Measurements from ENCODE around the gene CDKN2D. TPM values are rescaled to one million over a fixed set of nuclear protein-coding genes. Genes with fewer than 3 reads are reported as not detected.

Gene CDKN2D
- total and polyA plus RNA-seq, 2 of the 13 experiments (the other 11 are each of a cell fraction or from before 2014, with no cell fraction given), result 5.4 to 8.6 TPM

DNA sequence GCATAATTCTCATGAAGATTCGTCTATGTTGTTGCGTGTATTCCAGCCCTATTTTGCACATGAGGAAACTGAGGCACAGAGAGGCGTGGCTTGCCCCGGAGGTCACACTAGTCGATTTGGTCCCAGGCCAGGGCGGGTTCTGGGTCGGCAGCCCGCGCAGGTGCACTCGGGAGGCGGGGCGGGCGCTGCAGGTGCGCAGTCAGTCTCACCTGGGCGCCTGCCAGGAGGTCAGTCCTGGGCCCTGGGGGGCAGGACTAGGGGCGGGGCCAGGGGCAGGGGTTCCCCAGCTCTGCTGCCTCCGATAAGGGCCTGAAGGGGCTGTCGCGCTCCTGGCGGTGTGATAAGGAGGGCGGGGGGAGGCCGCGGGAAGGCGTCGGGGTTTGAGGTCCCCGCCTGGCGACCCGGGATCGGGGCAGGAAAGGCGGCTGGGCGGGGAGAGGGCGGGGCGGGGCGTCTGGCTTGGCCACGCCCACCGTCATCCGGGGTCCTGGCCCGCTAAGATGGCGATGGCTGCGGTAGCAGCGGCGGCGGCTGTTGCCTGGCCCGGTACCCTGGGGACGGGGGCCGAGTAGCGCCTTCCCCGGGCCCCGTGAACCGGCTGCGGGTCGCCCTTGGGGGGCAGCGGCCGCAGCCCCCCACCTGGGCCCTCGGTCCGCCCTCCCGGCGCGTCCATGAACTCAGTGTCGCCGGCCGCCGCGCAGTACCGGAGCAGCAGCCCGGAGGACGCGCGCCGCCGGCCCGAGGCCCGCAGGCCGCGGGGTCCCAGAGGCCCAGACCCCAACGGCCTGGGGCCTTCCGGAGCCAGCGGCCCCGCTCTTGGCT lies 25.1 kb downstream of the CDKN2D start, which contains the start of gene ATG4D (continued):
- TF ChIP-seq SAP130 (CRISPR knock-in tag; IDR thresholded peaks at IDR 0.05; ENCODE audit: low read depth) (0 out of 2 replicates have a peak, but pooled peaks have one; percentile 18), SIX4 (CRISPR knock-in tag; IDR thresholded peaks at IDR 0.05) (no peak), AGO2 (optimal IDR thresholded peaks at IDR 0.05; ENCODE audit: low read depth, low read length) (peak; percentile 64), TCF7L2 (IDR thresholded peaks at IDR 0.05; ENCODE audit: low read depth, low read length) (no peak), ATM (IDR thresholded peaks at IDR 0.05; ENCODE audit: borderline replicate concordance) (no peak), EEA1 (CRISPR knock-in tag; IDR thresholded peaks at IDR 0.05; ENCODE audit: borderline replicate concordance) (0 out of 2 replicates have a peak, but pooled peaks have one; percentile 0), KDM5A (IDR thresholded peaks at IDR 0.05; ENCODE audit: borderline replicate concordance, low read length) (peak; percentile 40; the same call in 1 of the 2 replicates), HES4 (CRISPR knock-in tag; IDR thresholded peaks at IDR 0.05; ENCODE audit: borderline replicate concordance) (no peak), KDM6A (CRISPR knock-in tag; IDR thresholded peaks at IDR 0.05; ENCODE audit: low read depth) (no peak), NFYB (CRISPR knock-in tag; IDR thresholded peaks at IDR 0.05) (no peak), PAWR (CRISPR knock-in tag; IDR thresholded peaks at IDR 0.05; ENCODE audit: borderline replicate concordance) (no peak), CEBPB (IDR thresholded peaks at IDR 0.05; ENCODE audit: borderline replicate concordance, low read depth, low read length) (no peak), CEBPG (CRISPR knock-in tag; IDR thresholded peaks at IDR 0.05) (no peak), ZNF746 (CRISPR knock-in tag; IDR thresholded peaks at IDR 0.05) (no peak), PPARG (CRISPR knock-in tag; conservative IDR thresholded peaks at IDR 0.05) (0 out of 2 replicates have a peak, but pooled peaks have one; percentile 17), ZNF788 (CRISPR knock-in tag; IDR thresholded peaks at IDR 0.05; ENCODE audit: borderline replicate concordance) (no peak; the same call in 1 of the 2 replicates), HNF4A (CRISPR knock-in tag; IDR thresholded peaks at IDR 0.05) (no peak), HMG20B (CRISPR knock-in tag; conservative IDR thresholded peaks at IDR 0.05) (no peak), GLI4 (CRISPR knock-in tag; IDR thresholded peaks at IDR 0.05; ENCODE audit: borderline replicate concordance) (peak; percentile 7; the same call in 1 of the 2 replicates), ZNF136 (CRISPR knock-in tag; IDR thresholded peaks at IDR 0.05; ENCODE audit: low read depth) (no peak), NCOA2 (CRISPR knock-in tag; IDR thresholded peaks at IDR 0.05) (no peak)
- TF ChIP-seq, protein P1, sequence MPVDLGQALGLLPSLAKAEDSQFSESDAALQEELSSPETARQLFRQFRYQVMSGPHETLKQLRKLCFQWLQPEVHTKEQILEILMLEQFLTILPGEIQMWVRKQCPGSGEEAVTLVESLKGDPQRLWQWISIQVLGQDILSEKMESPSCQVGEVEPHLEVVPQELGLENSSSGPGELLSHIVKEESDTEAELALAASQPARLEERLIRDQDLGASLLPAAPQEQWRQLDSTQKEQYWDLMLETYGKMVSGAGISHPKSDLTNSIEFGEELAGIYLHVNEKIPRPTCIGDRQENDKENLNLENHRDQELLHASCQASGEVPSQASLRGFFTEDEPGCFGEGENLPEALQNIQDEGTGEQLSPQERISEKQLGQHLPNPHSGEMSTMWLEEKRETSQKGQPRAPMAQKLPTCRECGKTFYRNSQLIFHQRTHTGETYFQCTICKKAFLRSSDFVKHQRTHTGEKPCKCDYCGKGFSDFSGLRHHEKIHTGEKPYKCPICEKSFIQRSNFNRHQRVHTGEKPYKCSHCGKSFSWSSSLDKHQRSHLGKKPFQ (CRISPR knock-in tag; IDR thresholded peaks at IDR 0.05; ENCODE audit: insufficient replicate concordance), result no peak
- TF ChIP-seq, protein P2, sequence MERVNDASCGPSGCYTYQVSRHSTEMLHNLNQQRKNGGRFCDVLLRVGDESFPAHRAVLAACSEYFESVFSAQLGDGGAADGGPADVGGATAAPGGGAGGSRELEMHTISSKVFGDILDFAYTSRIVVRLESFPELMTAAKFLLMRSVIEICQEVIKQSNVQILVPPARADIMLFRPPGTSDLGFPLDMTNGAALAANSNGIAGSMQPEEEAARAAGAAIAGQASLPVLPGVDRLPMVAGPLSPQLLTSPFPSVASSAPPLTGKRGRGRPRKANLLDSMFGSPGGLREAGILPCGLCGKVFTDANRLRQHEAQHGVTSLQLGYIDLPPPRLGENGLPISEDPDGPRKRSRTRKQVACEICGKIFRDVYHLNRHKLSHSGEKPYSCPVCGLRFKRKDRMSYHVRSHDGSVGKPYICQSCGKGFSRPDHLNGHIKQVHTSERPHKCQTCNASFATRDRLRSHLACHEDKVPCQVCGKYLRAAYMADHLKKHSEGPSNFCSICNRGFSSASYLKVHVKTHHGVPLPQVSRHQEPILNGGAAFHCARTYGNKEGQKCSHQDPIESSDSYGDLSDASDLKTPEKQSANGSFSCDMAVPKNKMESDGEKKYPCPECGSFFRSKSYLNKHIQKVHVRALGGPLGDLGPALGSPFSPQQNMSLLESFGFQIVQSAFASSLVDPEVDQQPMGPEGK (CRISPR knock-in tag; IDR thresholded peaks at IDR 0.05), result no peak
- TF ChIP-seq, protein P3, sequence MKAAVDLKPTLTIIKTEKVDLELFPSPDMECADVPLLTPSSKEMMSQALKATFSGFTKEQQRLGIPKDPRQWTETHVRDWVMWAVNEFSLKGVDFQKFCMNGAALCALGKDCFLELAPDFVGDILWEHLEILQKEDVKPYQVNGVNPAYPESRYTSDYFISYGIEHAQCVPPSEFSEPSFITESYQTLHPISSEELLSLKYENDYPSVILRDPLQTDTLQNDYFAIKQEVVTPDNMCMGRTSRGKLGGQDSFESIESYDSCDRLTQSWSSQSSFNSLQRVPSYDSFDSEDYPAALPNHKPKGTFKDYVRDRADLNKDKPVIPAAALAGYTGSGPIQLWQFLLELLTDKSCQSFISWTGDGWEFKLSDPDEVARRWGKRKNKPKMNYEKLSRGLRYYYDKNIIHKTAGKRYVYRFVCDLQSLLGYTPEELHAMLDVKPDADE (CRISPR knock-in tag; IDR thresholded peaks at IDR 0.05), result no peak
- TF ChIP-seq, protein P4, sequence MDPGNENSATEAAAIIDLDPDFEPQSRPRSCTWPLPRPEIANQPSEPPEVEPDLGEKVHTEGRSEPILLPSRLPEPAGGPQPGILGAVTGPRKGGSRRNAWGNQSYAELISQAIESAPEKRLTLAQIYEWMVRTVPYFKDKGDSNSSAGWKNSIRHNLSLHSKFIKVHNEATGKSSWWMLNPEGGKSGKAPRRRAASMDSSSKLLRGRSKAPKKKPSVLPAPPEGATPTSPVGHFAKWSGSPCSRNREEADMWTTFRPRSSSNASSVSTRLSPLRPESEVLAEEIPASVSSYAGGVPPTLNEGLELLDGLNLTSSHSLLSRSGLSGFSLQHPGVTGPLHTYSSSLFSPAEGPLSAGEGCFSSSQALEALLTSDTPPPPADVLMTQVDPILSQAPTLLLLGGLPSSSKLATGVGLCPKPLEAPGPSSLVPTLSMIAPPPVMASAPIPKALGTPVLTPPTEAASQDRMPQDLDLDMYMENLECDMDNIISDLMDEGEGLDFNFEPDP (CRISPR knock-in tag; conservative IDR thresholded peaks at IDR 0.05), result no peak

Data from HepG2 (cell line).